ENCODE results near the gene FRMD4B.

The FRMD4B gene

DNA sequence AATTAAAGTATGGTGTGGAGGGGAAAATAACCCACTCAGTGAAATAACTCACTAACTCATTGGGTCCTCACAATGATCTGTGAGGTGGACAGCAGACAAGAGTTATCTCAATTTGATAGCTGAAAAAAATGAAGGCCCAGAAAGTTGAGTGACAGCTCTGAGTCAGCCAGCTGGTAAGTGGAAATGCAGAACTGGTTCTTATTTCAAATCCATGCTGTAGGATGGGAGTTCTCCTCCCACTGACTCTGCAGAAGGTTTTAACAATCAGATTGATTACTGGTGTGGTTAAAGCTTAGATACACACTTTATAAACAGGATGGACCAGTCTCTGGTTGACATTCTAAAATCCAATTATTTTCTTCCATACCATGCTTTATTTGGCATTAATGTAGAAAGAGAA lies 176.5 kb downstream of the FRMD4B start:
- Histone ChIP-seq H3K27me3 (ENCODE audit: control insufficient read depth, insufficient read depth, low read length) (no peaks in the 10 kb centered on the region), H3K4me3 (ENCODE audit: low read length) (no peak overlapping the region), H3K4me1 (ENCODE audit: control insufficient read depth, insufficient read depth, low read length) (peaks cover 14% of the 10 kb centered on the region), H3K4me2 (ENCODE audit: low read length) (no peak overlapping the region), H3K9ac (ENCODE audit: low read depth, low read length) (no peak overlapping the region), H3K9me3 (replicated peaks; ENCODE audit: low read length) (no peaks in the 10 kb centered on the region), H3K36me3 (ENCODE audit: insufficient read depth, low read length) (no peaks in the 10 kb centered on the region)

DNA sequence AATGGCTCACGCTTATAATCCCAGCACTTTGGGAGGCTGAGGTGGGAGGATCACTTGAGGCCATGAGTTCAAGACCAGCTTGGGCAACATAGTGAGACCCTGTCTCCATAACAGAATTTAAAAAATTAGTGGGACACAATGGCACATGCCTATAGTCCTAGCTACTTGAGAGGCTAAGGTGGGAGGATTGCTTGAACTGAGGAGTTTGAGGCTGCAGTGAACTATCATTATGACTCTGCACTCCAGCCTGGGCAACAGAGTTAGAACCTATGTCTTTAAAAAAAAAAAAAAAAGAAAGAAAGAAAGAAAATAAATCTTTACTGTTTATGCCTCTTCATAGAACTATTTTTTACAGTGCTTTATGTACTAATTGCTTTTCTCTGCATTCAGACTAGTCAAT lies 178.9 kb downstream of the FRMD4B start:
- Histone ChIP-seq H3K27me3 (ENCODE audit: control insufficient read depth, insufficient read depth, low read length) (no peaks in the 10 kb centered on the region), H3K4me3 (ENCODE audit: low read length) (no peak overlapping the region), H3K9ac (ENCODE audit: low read depth, low read length) (no peak overlapping the region), H3K4me2 (ENCODE audit: low read length) (no peak overlapping the region), H3K9me3 (replicated peaks; ENCODE audit: low read length) (no peaks in the 10 kb centered on the region), H3K36me3 (ENCODE audit: insufficient read depth, low read length) (no peaks in the 10 kb centered on the region), H3K4me1 (ENCODE audit: control insufficient read depth, insufficient read depth, low read length) (peaks cover 10% of the 10 kb centered on the region)

DNA sequence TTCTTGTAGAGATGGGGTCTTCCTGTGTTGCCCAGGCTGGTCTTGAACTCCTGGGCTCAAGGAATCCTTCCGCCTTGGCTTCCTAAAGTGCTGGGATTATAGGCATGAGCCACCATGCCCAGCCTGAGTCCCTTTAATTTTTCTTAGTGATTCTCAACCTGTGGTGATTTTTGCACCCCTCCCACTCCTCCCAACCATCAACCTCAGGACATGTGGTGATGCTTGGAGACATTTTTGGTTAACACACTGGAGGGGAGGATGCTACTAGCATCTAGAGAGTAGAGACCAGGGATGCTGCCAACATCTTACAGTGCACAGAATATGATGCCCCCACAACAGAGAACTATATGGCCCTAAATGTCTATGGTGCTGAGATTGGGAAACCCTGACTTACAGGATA lies 180.5 kb downstream of the FRMD4B start:
- Histone ChIP-seq H3K4me1 (ENCODE audit: control insufficient read depth, insufficient read depth, low read length) (peaks cover 15% of the 10 kb centered on the region), H3K27me3 (ENCODE audit: control insufficient read depth, insufficient read depth, low read length) (no peaks in the 10 kb centered on the region), H3K4me3 (ENCODE audit: low read length) (no peak overlapping the region), H3K4me2 (ENCODE audit: low read length) (no peak overlapping the region), H3K9ac (ENCODE audit: low read depth, low read length) (no peak overlapping the region), H3K36me3 (ENCODE audit: insufficient read depth, low read length) (no peaks in the 10 kb centered on the region), H3K9me3 (replicated peaks; ENCODE audit: low read length) (no peaks in the 10 kb centered on the region)

DNA sequence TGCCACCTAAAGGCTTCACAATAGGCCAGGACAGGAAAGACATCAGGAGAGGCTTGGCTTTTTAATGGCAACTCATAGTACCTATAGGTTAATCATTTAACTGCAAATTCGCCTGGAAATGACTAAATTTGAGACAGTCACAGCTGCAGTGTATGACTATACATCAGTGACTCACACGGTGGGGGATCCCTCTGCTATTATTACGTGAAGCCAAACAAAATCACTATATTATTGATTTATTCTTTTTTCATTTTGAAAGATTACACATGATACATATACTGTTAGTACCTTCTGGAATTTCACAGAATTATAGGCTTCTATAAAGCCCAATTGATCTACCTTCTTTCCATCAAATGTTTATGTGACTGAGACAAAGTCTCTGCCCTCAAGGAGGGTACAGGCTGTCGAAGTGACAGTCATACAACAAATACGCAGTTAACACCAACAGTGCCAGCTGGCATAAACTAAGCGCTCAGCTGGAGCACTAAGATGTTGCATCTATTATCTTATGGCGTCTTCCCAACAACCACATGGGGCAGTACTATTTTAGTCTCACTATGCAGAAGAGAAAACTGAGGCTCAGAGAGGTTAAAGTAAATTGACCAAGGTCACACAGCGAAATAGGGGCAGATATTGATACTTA lies 181.5 kb downstream of the FRMD4B start:
- Histone ChIP-seq H3K4me2 (ENCODE audit: low read length) (no peak overlapping the region), H3K9ac (ENCODE audit: low read depth, low read length) (no peak overlapping the region), H3K9me3 (replicated peaks; ENCODE audit: low read length) (no peaks in the 10 kb centered on the region), H3K36me3 (ENCODE audit: insufficient read depth, low read length) (no peaks in the 10 kb centered on the region), H3K4me1 (ENCODE audit: control insufficient read depth, insufficient read depth, low read length) (peaks cover 15% of the 10 kb centered on the region), H3K4me3 (ENCODE audit: low read length) (no peak overlapping the region), H3K27me3 (ENCODE audit: control insufficient read depth, insufficient read depth, low read length) (no peaks in the 10 kb centered on the region)

DNA sequence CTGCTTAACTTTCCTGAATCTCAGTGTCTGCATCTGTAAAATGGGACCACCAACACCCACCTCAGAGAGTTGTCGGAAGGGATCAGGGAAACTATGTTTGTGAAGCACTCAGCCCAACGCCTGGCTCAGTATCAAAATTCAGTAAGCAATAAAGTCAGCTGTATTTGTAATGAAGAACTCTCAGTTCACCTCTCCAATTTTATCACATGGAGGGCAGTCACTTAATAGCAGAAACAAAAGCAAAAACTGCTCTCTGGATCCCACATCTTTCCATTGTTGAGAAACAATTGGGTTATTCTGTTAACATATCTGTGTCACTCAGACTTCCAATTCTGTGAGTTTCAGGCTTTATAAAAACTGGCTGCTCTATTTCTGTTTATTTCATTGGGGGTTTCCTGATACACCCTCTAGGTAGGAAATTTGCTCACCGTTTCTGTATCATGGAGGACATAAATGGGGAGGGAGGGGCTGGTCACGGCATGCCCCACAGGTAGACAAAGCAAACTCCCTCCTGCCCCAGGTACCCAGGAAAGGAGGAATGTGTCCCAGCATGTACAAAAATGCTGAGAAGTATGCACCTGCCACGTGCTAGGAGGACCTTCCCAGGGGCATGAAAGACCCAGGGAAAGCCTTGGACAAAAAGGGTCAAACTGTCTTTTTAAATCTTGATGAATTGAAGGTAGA lies 182.1 kb downstream of the FRMD4B start:
- H3K27me3 ChIP-seq (ENCODE audit: control insufficient read depth, insufficient read depth, low read length) = no peaks in the 10 kb centered on the region
- H3K9ac ChIP-seq (ENCODE audit: low read depth, low read length) = no peak overlapping the region
- H3K9me3 ChIP-seq (replicated peaks; ENCODE audit: low read length) = no peaks in the 10 kb centered on the region
- peaks cover 15% of the 10 kb centered on the region for H3K4me1 ChIP-seq (ENCODE audit: control insufficient read depth, insufficient read depth, low read length)
- H3K36me3 ChIP-seq (ENCODE audit: insufficient read depth, low read length) = no peaks in the 10 kb centered on the region
- H3K4me2 ChIP-seq (ENCODE audit: low read length) = no peak overlapping the region
- H3K4me3 ChIP-seq (ENCODE audit: low read length) = no peak overlapping the region

DNA sequence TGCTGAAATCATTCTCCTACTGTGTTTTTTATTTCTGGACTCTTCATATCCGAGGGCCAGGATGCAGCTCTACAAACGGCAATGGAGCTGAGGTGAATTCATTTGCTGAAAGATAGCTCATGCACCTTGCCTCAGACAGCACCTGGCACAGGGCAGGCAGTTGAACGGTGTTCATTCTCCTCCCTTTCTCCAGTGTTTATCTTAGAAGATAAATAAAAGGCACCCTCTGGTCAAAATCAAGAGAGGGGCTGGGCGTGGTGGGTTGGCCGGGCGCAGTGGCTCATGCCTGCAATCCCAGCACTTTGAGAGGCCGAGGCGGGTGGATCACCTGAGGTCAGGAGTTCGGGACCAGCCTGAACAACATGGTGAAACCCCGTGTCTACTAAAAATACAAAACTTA lies 184.2 kb downstream of the FRMD4B start:
- no peak overlapping the region for H3K4me3 ChIP-seq (ENCODE audit: low read length)
- H3K4me1 ChIP-seq (ENCODE audit: control insufficient read depth, insufficient read depth, low read length) = peaks cover 15% of the 10 kb centered on the region
- no peaks in the 10 kb centered on the region for H3K9me3 ChIP-seq (replicated peaks; ENCODE audit: low read length)
- no peak overlapping the region for H3K9ac ChIP-seq (ENCODE audit: low read depth, low read length)
- no peak overlapping the region for H3K4me2 ChIP-seq (ENCODE audit: low read length)
- H3K27me3 ChIP-seq (ENCODE audit: control insufficient read depth, insufficient read depth, low read length) = no peaks in the 10 kb centered on the region
- no peaks in the 10 kb centered on the region for H3K36me3 ChIP-seq (ENCODE audit: insufficient read depth, low read length)

DNA sequence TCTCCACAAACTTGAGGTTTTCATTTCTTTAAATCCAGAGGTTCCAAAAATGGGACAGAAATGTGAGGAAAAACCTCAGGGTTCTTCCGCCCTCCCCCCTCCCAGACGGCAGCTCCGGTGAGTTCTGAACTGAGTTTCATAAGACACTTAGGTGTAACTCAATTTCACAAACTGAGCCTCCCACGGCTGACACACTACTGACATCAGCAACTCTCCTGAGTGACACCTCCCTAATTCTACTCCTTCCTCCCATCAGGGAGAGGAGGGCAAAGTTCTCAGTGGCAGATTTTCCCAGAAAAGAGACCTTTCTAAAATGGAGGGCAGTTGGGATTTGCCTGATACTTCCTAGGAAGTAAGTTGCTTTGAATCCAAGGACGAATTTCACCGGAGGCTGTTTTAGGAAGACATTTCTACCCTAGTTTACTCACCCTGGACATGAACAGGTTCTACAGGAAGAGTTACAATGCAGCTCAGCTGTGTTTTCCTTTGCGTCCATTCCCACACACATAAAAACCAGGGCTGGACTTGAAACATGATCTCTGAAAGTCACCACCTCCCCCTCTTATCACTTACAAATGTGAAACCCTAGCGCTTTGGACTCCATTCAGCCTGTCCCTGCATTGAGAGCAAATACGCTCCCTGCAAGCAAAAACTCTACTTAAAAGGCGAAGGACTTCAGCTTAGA lies 185.4 kb downstream of the FRMD4B start:
- no peak overlapping the region for H3K9ac ChIP-seq (ENCODE audit: low read depth, low read length)

DNA sequence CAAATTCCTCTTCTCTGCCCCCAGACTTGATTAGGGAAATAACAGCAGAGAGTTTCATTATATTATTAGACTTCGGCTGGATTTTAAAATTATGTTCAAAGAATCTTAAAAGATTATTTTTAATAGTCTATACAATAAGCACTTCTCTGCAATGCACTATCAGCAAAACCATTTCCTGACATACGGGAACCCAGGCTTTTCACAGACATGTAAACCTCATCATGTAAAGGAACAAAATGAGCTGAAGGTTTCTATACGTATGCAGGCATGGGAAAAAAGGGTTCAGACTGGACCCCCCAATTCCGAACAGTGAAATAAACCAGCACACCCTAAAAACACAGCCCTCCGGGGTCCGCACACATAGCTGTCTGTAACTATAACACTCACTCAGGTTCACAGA lies 185.9 kb downstream of the FRMD4B start:
- H3K4me2 ChIP-seq (ENCODE audit: low read length) = peak overlapping the region; percentile 69
- no peak overlapping the region for H3K4me3 ChIP-seq (ENCODE audit: low read length)

More for the DNA sequence above, 185.4 kb downstream of the FRMD4B start:
- Histone ChIP-seq H3K27me3 (ENCODE audit: control insufficient read depth, insufficient read depth, low read length) (no peaks in the 10 kb centered on the region), H3K9me3 (replicated peaks; ENCODE audit: low read length) (no peaks in the 10 kb centered on the region), H3K36me3 (ENCODE audit: insufficient read depth, low read length) (no peaks in the 10 kb centered on the region), H3K4me3 (ENCODE audit: low read length) (no peak overlapping the region), H3K4me2 (ENCODE audit: low read length) (peak overlapping the region; percentile 7), H3K4me1 (ENCODE audit: control insufficient read depth, insufficient read depth, low read length) (peaks cover 15% of the 10 kb centered on the region)

DNA sequence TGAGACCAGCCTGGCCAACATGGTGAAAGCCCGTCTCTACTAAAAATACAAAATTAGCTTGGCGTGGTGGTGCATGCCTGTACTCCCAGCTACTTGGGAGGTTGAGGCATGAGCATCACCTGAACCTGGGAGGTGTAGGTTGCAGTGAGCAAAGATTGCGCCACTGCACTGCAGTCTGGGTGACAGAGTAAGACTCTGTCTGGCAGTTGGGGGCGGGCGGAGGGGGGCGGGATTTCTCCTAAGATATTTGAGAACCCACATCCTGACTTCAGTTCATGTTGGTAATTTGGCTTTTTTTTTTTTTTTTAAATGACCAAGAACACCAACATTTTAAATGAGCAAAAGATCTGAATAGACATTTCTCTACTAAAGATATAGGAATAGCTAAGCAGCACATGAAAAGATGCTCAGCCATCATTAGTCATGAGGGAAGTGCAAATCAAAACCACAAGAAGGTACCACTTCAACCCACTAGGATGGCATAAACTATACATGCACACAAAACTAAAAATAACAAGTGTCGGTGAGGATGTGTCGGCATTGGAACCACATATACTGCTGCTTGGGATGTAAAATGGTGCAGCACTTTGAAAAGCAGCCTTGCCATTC lies 187.9 kb downstream of the FRMD4B start:
- peaks cover 5% of the 10 kb centered on the region for H3K4me1 ChIP-seq (ENCODE audit: control insufficient read depth, insufficient read depth, low read length)
- no peaks in the 10 kb centered on the region for H3K36me3 ChIP-seq (ENCODE audit: insufficient read depth, low read length)
- H3K27me3 ChIP-seq (ENCODE audit: control insufficient read depth, insufficient read depth, low read length) = no peaks in the 10 kb centered on the region
- no peak overlapping the region for H3K4me3 ChIP-seq (ENCODE audit: low read length)
- H3K9ac ChIP-seq (ENCODE audit: low read depth, low read length) = no peak overlapping the region
- H3K4me2 ChIP-seq (ENCODE audit: low read length) = no peak overlapping the region
- no peaks in the 10 kb centered on the region for H3K9me3 ChIP-seq (replicated peaks; ENCODE audit: low read length)

More for the DNA sequence above, 185.9 kb downstream of the FRMD4B start:
- Histone ChIP-seq H3K36me3 (ENCODE audit: insufficient read depth, low read length) (no peaks in the 10 kb centered on the region), H3K9me3 (replicated peaks; ENCODE audit: low read length) (no peaks in the 10 kb centered on the region), H3K27me3 (ENCODE audit: control insufficient read depth, insufficient read depth, low read length) (no peaks in the 10 kb centered on the region), H3K9ac (ENCODE audit: low read depth, low read length) (no peak overlapping the region), H3K4me1 (ENCODE audit: control insufficient read depth, insufficient read depth, low read length) (peaks cover 15% of the 10 kb centered on the region)

DNA sequence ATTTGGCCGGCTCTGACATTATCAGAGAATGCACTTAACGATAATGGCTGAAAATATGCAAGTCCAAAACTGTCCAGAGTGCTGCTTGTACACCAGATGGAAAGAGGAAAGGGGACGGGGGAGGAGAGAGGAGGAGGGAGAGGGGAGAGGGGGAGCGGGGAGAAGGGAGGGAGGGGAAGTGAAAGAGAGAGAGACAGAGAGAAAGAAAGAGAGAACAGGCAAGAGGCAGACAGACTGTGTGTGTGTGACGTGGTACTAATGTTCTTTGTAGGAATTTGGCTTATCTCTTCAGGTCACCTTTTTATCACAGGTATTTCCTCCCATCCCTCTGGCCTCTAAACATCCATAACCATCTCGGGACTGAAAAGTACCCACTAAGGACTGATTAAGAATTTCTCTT lies 188.4 kb downstream of the FRMD4B start:
- Histone ChIP-seq H3K4me3 (ENCODE audit: low read length) (no peak overlapping the region), H3K9me3 (replicated peaks; ENCODE audit: low read length) (no peaks in the 10 kb centered on the region), H3K36me3 (ENCODE audit: insufficient read depth, low read length) (no peaks in the 10 kb centered on the region), H3K4me1 (ENCODE audit: control insufficient read depth, insufficient read depth, low read length) (peaks cover 5% of the 10 kb centered on the region), H3K27me3 (ENCODE audit: control insufficient read depth, insufficient read depth, low read length) (no peaks in the 10 kb centered on the region), H3K4me2 (ENCODE audit: low read length) (no peak overlapping the region), H3K9ac (ENCODE audit: low read depth, low read length) (no peak overlapping the region)

DNA sequence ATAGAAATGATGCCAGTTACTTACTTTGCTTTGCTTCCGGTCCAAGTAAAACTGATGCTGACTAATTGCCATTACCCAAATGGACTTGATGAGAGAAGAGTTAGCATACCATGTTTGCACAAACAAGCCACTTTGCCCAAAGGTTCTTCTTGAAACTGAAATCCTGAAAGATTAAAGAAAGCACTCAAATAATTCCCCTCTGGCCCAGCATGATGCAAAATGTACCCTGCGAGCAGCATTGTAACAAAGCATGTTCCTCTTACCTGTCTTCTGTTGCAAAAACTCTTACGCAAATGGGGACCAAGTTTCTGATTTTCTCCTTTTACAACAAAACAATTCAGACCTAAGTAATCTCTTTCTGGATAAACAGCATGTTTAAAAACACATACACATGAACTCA lies 189.0 kb downstream of the FRMD4B start:
- Histone ChIP-seq H3K9me3 (replicated peaks; ENCODE audit: low read length) (no peaks in the 10 kb centered on the region), H3K27me3 (ENCODE audit: control insufficient read depth, insufficient read depth, low read length) (no peaks in the 10 kb centered on the region), H3K4me3 (ENCODE audit: low read length) (no peak overlapping the region), H3K4me1 (ENCODE audit: control insufficient read depth, insufficient read depth, low read length) (peaks cover 5% of the 10 kb centered on the region), H3K9ac (ENCODE audit: low read depth, low read length) (no peak overlapping the region), H3K36me3 (ENCODE audit: insufficient read depth, low read length) (no peaks in the 10 kb centered on the region), H3K4me2 (ENCODE audit: low read length) (no peak overlapping the region)
